ENCODE data around the gene FBLN2.

Gene FBLN2

GRCh38 chr3:13686367-13687160 lies 137.6 kb downstream of the FBLN2 start:
- H3K27me3 ChIP-seq (ENCODE audit: insufficient read depth, poor library complexity, severe bottlenecking) = no peaks in the 10 kb centered on the region
- no peak for TF ChIP-seq CTCF (IDR thresholded peaks at IDR 0.05; ENCODE audit: insufficient read depth, low read length)
- TF ChIP-seq POLR2AphosphoS5 (IDR thresholded peaks at IDR 0.05; ENCODE audit: low read depth) = no peak
- no peak for TF ChIP-seq SPI1 (IDR thresholded peaks at IDR 0.05; ENCODE audit: borderline replicate concordance, low read depth)
- no peak for TF ChIP-seq GABPA (IDR thresholded peaks at IDR 0.05; ENCODE audit: low read depth)
- no peak for TF ChIP-seq REST (IDR thresholded peaks at IDR 0.05; ENCODE audit: insufficient replicate concordance, low read depth)
- no peak for DNase-seq (ENCODE audit: low read depth in 1 of 2, low spot score in 1 of 2)

GRCh38 chr3:13687517-13687943 lies 138.6 kb downstream of the FBLN2 start:
- Histone ChIP-seq H3K27me3 (ENCODE audit: insufficient read depth, poor library complexity, severe bottlenecking) (no peaks in the 10 kb centered on the region), H3K27ac (replicated peaks) (no peak overlapping the region), H3K4me3 (replicated peaks; ENCODE audit: insufficient read depth, low read length) (no peak overlapping the region)
- TF ChIP-seq CTCF (IDR thresholded peaks at IDR 0.05; ENCODE audit: insufficient read depth, low read length) = no peak
- TF ChIP-seq REST (IDR thresholded peaks at IDR 0.05; ENCODE audit: insufficient replicate concordance, low read depth) = no peak
- TF ChIP-seq POLR2AphosphoS5 (IDR thresholded peaks at IDR 0.05; ENCODE audit: low read depth) = no peak
- no peak for TF ChIP-seq SPI1 (IDR thresholded peaks at IDR 0.05; ENCODE audit: borderline replicate concordance, low read depth)
- TF ChIP-seq GABPA (IDR thresholded peaks at IDR 0.05; ENCODE audit: low read depth) = no peak
- DNase-seq (ENCODE audit: low read depth in 1 of 2, low spot score in 1 of 2) = no peak

More at GRCh38 chr3:13686367-13687160, 137.6 kb downstream of the FBLN2 start:
- H3K27ac ChIP-seq (replicated peaks) = no peak overlapping the region
- no peak overlapping the region for H3K4me3 ChIP-seq (replicated peaks; ENCODE audit: insufficient read depth, low read length)

All from HL-60 (cell line).